Right lobe of liver (tissue), 4 donors: Measurements from ENCODE around the gene PSMB7.

Experiments used
- POLR2A ChIP-seq: fragments of 450-650 bp; IDR thresholded peaks from one replicate; pipeline ENCODE4 v1.6.1; 2017; ENCODE audit warnings: antibody characterized with exemption, mild to moderate bottlenecking
- TF ChIP-seq, protein P1 (sequence below), 4 donors: fragments of 200-600 bp in 3 of 4; fragments of 450-650 bp in 1 of 4; IDR thresholded peaks; one replicate each; pipeline versions ENCODE4 v1.5.1 to v1.8.0; 2016 to 2022; ENCODE audit warnings: antibody characterized with exemption in 4 of 4, mild to moderate bottlenecking in 2 of 4
- donor health status: DM: no; HTN: no; CAD: no.
- donor health status: DM: no; HTN: no; CAD: no.
- donor health status: DM: no; HTN: yes; CAD: no.

DNA sequence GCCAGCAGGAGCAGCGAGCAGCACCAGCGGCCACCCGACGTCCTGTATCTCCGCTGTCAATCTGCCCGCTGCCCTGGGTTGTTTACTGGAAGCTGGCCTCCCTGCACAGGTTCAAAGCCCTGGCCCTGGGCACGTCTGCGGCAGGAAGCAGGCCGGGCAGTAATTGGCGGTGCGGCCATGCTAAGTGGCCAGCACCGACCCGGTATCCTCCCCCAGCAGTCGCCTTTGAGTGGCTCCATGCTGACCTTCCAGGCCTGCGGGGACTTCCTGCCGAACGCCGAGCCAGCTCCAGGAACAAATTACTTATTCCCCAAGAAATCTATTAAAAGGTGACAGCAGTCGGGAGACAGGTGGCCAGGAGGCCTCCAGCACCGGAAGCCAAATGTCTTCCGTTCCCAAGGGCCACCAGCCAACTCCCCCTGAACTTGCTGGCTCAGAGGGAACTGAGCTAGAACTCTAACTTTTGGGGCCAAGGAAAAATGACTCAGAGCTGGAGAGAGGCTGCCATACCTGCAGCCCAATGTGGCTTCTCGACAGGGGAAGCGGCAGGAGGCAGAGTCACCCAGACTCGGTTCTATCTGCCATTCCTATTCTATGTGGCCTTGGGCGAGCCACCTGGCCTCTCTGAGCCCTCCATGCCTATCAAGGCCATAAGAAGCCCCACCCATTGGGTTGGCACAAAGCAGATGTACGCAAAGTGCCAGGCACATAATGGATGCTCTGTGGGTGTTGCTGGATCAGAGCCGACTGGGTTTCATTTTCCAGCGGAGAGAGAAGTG lies 13.7 kb upstream of the PSMB7 start:
- TF ChIP-seq, protein P1, sequence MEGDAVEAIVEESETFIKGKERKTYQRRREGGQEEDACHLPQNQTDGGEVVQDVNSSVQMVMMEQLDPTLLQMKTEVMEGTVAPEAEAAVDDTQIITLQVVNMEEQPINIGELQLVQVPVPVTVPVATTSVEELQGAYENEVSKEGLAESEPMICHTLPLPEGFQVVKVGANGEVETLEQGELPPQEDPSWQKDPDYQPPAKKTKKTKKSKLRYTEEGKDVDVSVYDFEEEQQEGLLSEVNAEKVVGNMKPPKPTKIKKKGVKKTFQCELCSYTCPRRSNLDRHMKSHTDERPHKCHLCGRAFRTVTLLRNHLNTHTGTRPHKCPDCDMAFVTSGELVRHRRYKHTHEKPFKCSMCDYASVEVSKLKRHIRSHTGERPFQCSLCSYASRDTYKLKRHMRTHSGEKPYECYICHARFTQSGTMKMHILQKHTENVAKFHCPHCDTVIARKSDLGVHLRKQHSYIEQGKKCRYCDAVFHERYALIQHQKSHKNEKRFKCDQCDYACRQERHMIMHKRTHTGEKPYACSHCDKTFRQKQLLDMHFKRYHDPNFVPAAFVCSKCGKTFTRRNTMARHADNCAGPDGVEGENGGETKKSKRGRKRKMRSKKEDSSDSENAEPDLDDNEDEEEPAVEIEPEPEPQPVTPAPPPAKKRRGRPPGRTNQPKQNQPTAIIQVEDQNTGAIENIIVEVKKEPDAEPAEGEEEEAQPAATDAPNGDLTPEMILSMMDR (IDR thresholded peaks at IDR 0.05): no peak
- no peak for TF ChIP-seq POLR2A
